CD4-positive, alpha-beta T cell treated with Interleukin-10 for 1 hour (primary cell): ENCODE data around the gene ZC3H18.

Source experiments
- DNase-seq: peaks from one replicate; pipeline ENCODE4 v3.0.0-alpha.2; 2020

ZC3H18 gene

GRCh38 chr16:88610080-88610479, 39.9 kb downstream of the ZC3H18 start:
- no peak for DNase-seq

- no peak for DNase-seq
Observed at GRCh38 chr16:88610909-88611812, 41.0 kb downstream of the ZC3H18 start.

- no peak for DNase-seq
Observed at GRCh38 chr16:88613293-88613692, 43.1 kb downstream of the ZC3H18 start.

- DNase-seq, result no peak
Observed at GRCh38 chr16:88613911-88614817, 44.0 kb downstream of the ZC3H18 start.

- no peak for DNase-seq
Observed at GRCh38 chr16:88614818-88615580, 44.8 kb downstream of the ZC3H18 start.

- no peak for DNase-seq
Observed at GRCh38 chr16:88616320-88616719, 46.1 kb downstream of the ZC3H18 start.

- DNase-seq, result no peak
Observed at GRCh38 chr16:88616736-88617135, 46.5 kb downstream of the ZC3H18 start.

- DNase-seq, result no peak
Observed at GRCh38 chr16:88617268-88618031, 47.2 kb downstream of the ZC3H18 start.

- DNase-seq, result no peak
Observed at GRCh38 chr16:88618182-88618955, 48.2 kb downstream of the ZC3H18 start.

GRCh38 chr16:88618956-88619667, 48.9 kb downstream of the ZC3H18 start:
- no peak for DNase-seq

- DNase-seq, result peak; percentile 84
Observed at GRCh38 chr16:88619859-88620815, 49.9 kb downstream of the ZC3H18 start.

- no peak for DNase-seq
Observed at GRCh38 chr16:88622125-88622524, 51.9 kb downstream of the ZC3H18 start.

- DNase-seq, result no peak
Observed at GRCh38 chr16:88622866-88623265, 52.7 kb downstream of the ZC3H18 start.

- DNase-seq, result no peak
Observed at GRCh38 chr16:88623858-88624257, 53.7 kb downstream of the ZC3H18 start.

GRCh38 chr16:88624481-88624880, 54.3 kb downstream of the ZC3H18 start:
- no peak for DNase-seq

GRCh38 chr16:88624977-88625576, 54.9 kb downstream of the ZC3H18 start:
- DNase-seq, result no peak

- DNase-seq, result no peak
Observed at GRCh38 chr16:88626646-88627045, 56.4 kb downstream of the ZC3H18 start.

GRCh38 chr16:88627531-88628411, 57.6 kb downstream of the ZC3H18 start:
- DNase-seq, result no peak
